Fibroblast of lung (primary cell): Measurements from ENCODE around the gene DDX28.

Source experiments
- CTCF ChIP-seq, 2 donors: IDR thresholded peaks in 1 of 2; conservative IDR thresholded peaks in 1 of 2; 1 replicate in 1 of 2; 2 replicates in 1 of 2; pipeline ENCODE4 v1.5.1; 2011 to 2012; ENCODE audit warnings: low read length in 2 of 2, control low read depth in 1 of 2, inconsistent platforms in 1 of 2, low read depth in 1 of 2, mild to moderate bottlenecking in 1 of 2
- EZH2 ChIP-seq: IDR thresholded peaks from 2 replicates; pipeline ENCODE4 v1.5.1; 2012; ENCODE audit warnings: low read length, control low read depth, mild to moderate bottlenecking; ENCODE audit errors: missing control alignments

DNA sequence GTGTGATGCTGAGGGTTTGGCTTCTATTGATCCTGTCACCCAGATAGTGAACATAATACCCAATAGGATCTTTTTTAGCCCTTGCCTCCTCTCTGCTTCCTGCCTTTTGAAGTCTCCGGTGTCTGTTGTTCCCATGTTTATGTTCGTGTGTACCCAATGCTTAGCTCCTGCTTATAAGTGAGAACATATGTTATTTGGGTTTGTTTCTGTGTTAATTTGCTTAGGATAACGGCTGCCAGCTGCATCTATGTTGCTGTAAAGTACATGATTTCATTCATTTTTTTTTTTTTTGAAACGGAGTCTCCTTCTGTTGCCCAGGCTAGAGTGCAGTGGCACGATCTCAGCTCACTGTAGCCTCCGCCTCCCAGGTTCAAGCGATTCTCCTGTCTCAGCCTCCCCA, 23.1 kb upstream of the DDX28 start:
- TF ChIP-seq CTCF (conservative IDR thresholded peaks at IDR 0.05 in 1 of 2, IDR thresholded peaks at IDR 0.05 in 1 of 2; ENCODE audit: low read depth in 1 of 2, low read length in 2 of 2) (no peak), EZH2 (no peak)
